Ectodermal cell (in vitro differentiated cells): ENCODE results near the gene ELANE.
"Not testable (repeated sequence)": the region's sequence is repeated elsewhere in the genome, so short reads cannot be mapped to it uniquely, and the experiment has no call there.

Experiments
- H3K27ac ChIP-seq: 2 replicates; pipeline ENCODE4 v1.7.0; 2013; ENCODE audit warnings: mild to moderate bottlenecking, low read depth, low read length; ENCODE audit not compliant: insufficient read depth, poor library complexity, severe bottlenecking
- H3K27me3 ChIP-seq: 2 replicates; pipeline ENCODE4 v1.7.0; 2013; ENCODE audit warnings: mild to moderate bottlenecking, low read length; ENCODE audit not compliant: insufficient read depth, control insufficient read depth, poor library complexity, severe bottlenecking
- H3K36me3 ChIP-seq: one replicate; pipeline ENCODE4 v1.7.0; 2013; ENCODE audit warnings: low read length; ENCODE audit not compliant: control insufficient read depth, insufficient read depth
- H3K4me1 ChIP-seq: one replicate; pipeline ENCODE4 v1.7.0; 2013; ENCODE audit warnings: low read length; ENCODE audit not compliant: control insufficient read depth, insufficient read depth
- H3K4me3 ChIP-seq: 2 replicates; pipeline ENCODE4 v1.7.0; 2013; ENCODE audit warnings: low read depth, low read length, control low read depth; ENCODE audit not compliant: insufficient read depth
- H3K9me3 ChIP-seq: 2 replicates; pipeline ENCODE4 v1.7.0; 2013; ENCODE audit warnings: mild to moderate bottlenecking, low read length, moderate library complexity; ENCODE audit not compliant: control insufficient read depth
- WGBS, 2 experiments: methylation state at CpG; one replicate each; pipeline ENCODE4 v1.1.7; 2013; ENCODE audit warnings: missing lambda C conversion rate in 2 of 2; 5-methylcytosine and 5-hydroxymethylcytosine counted together

The ELANE gene

DNA sequence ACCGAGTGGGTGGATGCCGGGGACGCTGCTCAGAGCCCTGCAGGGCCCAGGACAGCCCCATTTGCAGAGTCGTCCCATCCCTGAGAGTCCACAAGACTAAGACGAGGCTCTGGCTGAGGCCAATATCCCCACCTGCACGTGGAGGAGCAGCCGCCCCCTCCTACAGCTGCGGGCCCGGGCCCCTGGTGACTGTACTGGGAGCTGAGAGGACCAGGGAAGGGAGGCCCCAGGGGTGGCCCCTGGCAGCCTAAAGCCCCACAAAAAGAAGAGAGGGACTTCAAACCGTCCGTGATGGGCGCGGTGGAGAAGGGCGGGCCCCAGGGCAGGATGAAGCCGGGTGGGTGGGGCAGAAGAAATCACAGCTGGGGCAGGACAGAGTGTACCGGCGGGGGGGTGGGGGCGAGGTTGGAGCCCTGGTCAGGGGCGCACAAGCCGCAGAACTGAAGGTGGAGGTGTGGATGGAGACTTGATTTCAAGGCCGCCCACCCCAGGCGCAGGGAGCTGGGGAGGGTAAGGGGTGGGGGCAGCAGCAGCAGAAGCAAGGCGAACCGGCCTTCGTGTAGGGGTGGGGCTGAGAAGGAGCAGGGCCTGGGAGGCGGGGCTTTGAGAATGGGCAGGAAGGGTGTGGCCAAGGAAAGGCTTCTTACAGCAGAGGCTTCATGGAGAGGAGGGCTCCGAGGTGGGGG is 20.3 kb downstream of the ELANE start:
- peaks cover 4% of the 10 kb centered on the region for H3K4me1 ChIP-seq
- 42 to 43% methylated on average over 27 of the region's 27 CpGs for WGBS, 2 experiments
- peaks cover 29% of the 10 kb centered on the region for H3K36me3 ChIP-seq
- H3K27me3 ChIP-seq: no peaks in the 10 kb centered on the region
- peak overlapping the region; percentile 41 for H3K27ac ChIP-seq
- H3K4me3 ChIP-seq: peak overlapping the region; percentile 16
- H3K9me3 ChIP-seq: no peaks in the 10 kb centered on the region

DNA sequence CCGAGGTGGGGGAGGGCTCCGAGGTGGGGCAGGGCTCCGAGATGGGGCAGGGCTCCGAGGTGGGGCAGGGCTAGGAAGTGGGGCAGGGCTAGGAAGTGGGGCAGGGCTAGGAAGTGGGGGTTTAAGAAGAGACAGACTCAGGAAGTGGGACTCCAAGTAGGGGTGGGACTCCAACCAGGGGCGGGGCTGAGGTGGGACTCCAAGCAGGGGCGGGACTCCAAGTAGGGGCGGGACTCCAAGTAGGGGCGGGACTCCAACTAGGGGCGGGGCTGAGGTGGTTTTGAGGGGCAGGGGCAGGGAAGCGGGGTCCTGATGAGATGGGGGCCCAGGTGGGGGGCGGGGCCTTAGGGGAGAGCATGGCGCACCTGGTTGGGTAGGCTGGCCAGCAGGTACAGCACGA is 21.0 kb downstream of the ELANE start:
- Histone ChIP-seq H3K9me3 (no peaks in the 10 kb centered on the region), H3K27ac (no peak overlapping the region), H3K4me1 (no peaks in the 10 kb centered on the region), H3K36me3 (peaks cover 27% of the 10 kb centered on the region), H3K27me3 (no peaks in the 10 kb centered on the region), H3K4me3 (no peak overlapping the region)
- WGBS, 2 experiments: 65 to 66% methylated on average over 13 of the region's 13 CpGs

DNA sequence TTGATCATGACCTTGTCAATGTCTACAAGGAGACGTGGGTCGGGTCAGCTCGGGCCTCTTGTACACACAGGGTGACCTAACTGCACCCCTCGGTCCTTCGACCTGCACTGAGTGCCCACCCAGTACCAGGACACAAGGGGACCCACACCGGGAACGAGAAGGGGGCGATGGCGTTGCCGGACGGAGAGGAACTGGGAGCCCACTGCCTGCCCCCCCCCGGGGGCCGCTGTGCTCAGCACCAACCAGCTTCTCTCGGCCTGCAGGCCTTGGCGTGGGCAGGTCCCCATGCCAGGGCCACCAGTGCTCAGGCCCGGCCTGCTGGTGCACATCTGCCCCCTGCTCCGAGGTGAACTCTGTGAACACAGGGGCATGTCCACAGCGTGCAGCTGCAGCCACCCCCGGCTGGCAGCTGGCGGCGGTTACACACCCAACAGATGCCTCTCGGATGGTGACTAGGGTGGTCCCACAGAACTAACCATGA is 21.5 kb downstream of the ELANE start:
- peaks cover 22% of the 10 kb centered on the region for H3K36me3 ChIP-seq
- no peak overlapping the region for H3K4me3 ChIP-seq
- H3K4me1 ChIP-seq: no peaks in the 10 kb centered on the region
- no peak overlapping the region for H3K27ac ChIP-seq
- H3K9me3 ChIP-seq: no peaks in the 10 kb centered on the region
- WGBS, 2 experiments: 92% methylated on average over 22 of the region's 22 CpGs
- no peaks in the 10 kb centered on the region for H3K27me3 ChIP-seq

DNA sequence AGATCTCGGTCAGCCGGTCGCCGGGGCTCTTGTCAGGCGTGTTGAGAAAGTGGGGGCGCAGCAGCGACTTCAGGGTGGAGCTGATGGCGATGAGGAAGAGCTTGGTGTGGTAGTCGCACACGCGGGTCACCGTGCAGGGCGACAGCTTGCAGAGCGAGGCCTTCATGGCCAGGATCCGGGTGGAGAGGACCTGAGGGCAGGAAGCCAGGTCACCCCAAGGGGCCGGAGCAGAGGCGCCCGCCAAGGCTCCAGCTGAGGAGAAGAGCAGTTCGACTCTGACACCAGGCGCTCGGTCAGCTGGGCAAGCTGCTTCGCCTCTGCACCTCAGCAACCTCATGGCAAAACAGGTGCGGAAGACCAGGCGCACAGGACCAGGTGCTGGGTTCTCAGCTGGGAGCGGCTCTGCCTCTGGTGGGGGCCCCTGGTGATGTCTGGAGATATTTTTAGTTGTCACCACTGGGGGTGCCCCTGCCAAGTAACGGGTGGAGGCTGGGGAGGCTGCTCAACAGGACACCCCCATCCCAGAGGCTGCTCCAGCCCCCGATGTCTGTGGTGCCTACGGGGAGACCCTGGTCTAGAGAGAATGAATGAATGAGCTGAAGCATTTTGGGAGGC is 23.3 kb downstream of the ELANE start:
- Histone ChIP-seq H3K4me3 (no peak overlapping the region), H3K4me1 (no peaks in the 10 kb centered on the region), H3K27me3 (no peaks in the 10 kb centered on the region), H3K36me3 (peaks cover 23% of the 10 kb centered on the region), H3K27ac (no peak overlapping the region), H3K9me3 (no peaks in the 10 kb centered on the region)
- 96 to 97% methylated on average over 28 of the region's 28 CpGs for WGBS, 2 experiments

DNA sequence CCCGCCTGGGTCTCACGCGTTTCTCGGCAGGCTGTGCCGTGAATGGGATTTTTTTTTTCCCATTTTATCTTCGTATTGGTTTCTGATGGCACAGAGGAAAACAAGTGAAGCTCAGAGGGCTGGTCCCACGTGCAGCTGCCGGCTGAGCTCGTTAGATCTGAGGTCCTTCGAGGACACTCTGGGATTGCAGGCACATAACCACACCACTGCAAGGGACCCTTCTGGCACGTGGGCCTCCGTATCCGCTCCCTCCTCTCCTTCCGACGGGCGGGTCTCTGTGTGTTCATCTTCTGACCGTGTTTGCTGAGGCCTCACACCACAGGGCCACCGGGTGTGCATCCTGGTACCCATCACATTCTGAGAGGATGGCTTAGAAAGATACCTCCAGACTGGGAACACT is 24.0 kb downstream of the ELANE start:
- 92 to 93% methylated on average over 18 of the region's 18 CpGs for WGBS, 2 experiments
- H3K27me3 ChIP-seq: no peaks in the 10 kb centered on the region
- H3K4me3 ChIP-seq: no peak overlapping the region
- H3K9me3 ChIP-seq: no peaks in the 10 kb centered on the region
- no peaks in the 10 kb centered on the region for H3K4me1 ChIP-seq
- peaks cover 28% of the 10 kb centered on the region for H3K36me3 ChIP-seq
- H3K27ac ChIP-seq: no peak overlapping the region

DNA sequence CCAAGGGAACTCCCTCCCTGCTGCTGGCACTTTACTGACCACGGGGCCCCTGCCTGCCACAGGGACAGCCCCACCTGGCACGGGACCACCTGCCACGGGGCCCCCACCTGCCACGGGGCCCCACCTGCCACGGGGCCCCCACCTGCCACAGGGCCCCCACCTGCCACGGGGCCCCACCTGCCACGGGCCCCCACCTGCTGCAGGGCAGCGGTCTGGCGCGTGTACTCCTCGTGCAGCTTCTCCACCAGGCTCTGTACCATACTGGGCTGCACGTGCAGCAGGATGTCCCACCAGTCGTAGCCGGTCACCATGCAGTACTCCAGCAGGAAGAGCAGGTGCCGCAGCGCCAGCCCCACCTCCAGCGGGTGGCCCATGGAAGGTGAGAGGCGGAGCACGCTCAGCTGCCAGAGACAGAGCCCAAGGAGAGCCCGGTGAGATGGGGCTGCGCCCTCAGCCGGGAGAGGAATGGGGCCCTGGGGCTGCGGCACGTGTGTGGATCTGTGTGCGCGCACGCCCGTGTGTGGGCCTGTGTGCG is 24.7 kb downstream of the ELANE start:
- no peak overlapping the region for H3K27ac ChIP-seq
- WGBS, 2 experiments: 90 to 93% methylated on average over 29 of the region's 29 CpGs
- H3K27me3 ChIP-seq: no peaks in the 10 kb centered on the region
- H3K9me3 ChIP-seq: no peaks in the 10 kb centered on the region
- H3K36me3 ChIP-seq: peaks cover 36% of the 10 kb centered on the region
- no peak overlapping the region for H3K4me3 ChIP-seq
- no peaks in the 10 kb centered on the region for H3K4me1 ChIP-seq

DNA sequence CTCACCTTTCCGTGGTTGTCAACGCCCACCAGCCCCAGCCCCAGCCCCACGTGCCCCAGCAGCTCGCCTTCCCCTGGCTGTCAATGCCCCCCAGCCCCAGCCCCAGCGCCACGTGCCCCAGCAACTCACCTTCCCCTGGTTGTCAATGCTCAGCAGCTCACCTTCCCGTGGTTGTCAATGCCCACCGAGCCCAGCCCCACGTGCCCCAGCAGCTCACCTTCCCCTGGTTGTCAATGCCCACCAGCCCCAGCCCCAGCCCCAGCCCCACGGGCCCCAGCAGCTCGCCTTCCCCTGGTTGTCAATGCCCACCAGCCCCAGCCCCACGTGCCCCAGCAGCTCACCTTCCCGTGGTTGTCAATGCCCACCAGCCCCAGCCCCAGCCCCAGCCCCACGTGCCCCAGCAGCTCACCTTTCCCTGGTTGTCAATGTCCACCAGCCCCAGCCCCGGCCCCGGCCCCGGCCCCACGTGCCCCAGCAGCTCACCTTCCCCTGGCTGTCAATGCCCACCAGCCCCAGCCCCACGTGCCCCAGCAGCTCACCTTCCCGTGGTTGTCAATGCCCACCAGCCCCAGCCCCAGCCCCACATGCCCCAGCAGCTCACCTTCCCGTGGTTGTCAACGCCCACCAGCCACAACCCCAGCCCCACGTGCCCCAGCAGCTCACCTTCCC is 26.0 kb downstream of the ELANE start:
- H3K36me3 ChIP-seq: peaks cover 45% of the 10 kb centered on the region
- 83 to 85% methylated on average over 22 to 23 of the region's 23 CpGs for WGBS, 2 experiments

DNA sequence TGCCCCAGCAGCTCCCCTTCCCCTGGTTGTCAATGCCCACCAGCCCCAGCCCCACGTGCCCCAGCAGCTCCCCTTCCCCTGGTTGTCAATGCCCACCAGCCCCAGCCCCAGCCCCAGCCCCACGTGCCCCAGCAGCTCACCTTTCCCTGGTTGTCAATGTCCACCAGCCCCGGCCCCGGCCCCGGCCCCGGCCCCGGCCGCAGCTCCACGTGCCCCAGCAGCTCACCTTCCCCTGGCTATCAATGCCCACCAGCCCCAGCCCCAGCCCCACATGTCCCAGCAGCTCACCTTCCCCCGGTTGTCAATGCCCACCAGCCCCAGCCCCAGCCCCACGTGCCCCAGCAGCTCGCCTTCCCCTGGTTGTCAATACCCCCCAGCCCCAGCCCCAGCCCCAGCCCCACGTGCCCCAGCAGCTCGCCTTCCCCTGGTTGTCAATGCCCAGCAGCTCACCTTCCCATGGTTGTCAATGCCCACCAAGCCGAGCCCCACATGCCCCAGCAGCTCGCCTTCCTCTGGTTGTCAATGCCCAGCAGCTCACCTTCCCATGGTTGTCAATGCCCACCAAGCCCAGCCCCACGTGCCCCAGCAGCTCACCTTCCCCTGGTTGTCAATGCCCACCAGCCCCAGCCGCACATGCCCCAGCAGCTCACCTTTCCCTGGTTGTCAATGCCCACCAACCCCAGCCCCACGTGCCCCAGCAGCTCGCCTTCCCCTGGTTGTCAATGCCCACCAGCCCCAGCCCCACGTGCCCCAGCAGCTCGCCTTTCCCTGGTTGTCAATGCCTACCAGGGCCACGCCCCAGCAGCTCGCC is 26.9 kb downstream of the ELANE start:
- H3K36me3 ChIP-seq: peaks cover 52% of the 10 kb centered on the region
- H3K27me3 ChIP-seq, H3K4me3 ChIP-seq, H3K4me1 ChIP-seq, H3K27ac ChIP-seq, H3K9me3 ChIP-seq: not testable (repeated sequence)
- 87 to 88% methylated on average over 24 of the region's 24 CpGs for WGBS, 2 experiments

More for the DNA sequence above, 26.0 kb downstream of the ELANE start:
- H3K27ac ChIP-seq, H3K27me3 ChIP-seq, H3K9me3 ChIP-seq, H3K4me3 ChIP-seq, H3K4me1 ChIP-seq: not testable (repeated sequence)

DNA sequence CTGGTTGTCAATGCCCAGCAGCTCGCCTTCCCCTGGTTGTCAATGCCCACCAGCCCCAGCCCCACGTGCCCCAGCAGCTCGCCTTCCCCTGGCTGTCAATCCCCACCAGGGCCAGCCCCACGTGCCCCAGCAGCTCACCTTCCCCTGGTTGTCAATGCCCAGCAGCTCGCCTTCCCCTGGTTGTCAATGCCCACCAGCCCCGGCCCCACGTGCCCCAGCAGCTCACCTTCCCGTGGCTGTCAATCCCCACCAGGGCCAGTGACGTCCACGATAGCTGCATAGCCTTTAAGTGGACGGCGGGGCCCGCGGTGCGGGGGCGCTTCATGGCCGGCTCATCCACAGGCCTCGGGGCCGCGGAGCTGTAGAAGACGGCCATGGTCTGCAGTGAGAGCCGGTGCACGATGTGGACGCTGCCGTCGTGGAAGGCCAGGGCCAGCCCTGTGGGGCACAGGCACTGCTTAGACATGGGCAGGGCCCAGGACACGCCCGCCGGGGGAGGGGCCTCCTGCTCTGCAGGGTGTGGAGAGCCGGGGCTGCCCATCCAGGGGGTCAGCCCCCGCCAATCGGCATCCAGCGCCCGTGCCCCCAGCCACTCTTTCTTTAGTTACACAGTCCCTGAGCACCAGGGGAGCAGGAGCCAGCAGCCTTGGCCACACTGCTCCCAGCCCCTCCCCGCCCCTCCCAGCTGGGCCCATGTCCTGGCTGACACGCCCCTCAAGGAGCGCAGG is 27.8 kb downstream of the ELANE start:
- WGBS, 2 experiments: 91% methylated on average over 37 of the region's 37 CpGs
- Histone ChIP-seq H3K27ac (no peak overlapping the region), H3K4me1 (no peaks in the 10 kb centered on the region), H3K36me3 (peaks cover 56% of the 10 kb centered on the region), H3K27me3 (no peaks in the 10 kb centered on the region), H3K9me3 (no peaks in the 10 kb centered on the region), H3K4me3 (no peak overlapping the region)
